Fibroblast of lung (primary cell): ENCODE measurements around the gene LAMB1. TPM values are rescaled to one million over a fixed set of nuclear protein-coding genes. Genes with fewer than 3 reads are reported as not detected.

Source experiments
- DNase-seq, 2 donors: peaks; one replicate each; pipeline versions ENCODE4 v3.0.0 to v3.0.0-alpha.2; 2010; ENCODE audit warnings: low read depth in 2 of 2
- H2AFZ ChIP-seq: 2 replicates; pipeline ENCODE4 v1.5.1; 2012; ENCODE audit warnings: low read length, control low read depth, inconsistent platforms
- H3K27ac ChIP-seq: 2 replicates; pipeline ENCODE4 v1.5.1; 2011; ENCODE audit warnings: low read length, control low read depth; ENCODE audit not compliant: insufficient read depth
- H3K27me3 ChIP-seq: 2 replicates; pipeline ENCODE4 v1.5.1; 2011; ENCODE audit warnings: mild to moderate bottlenecking, low read length; ENCODE audit not compliant: control insufficient read depth, insufficient read depth
- H3K36me3 ChIP-seq: 2 replicates; pipeline ENCODE4 v1.5.1; 2011; ENCODE audit warnings: low read length; ENCODE audit not compliant: control insufficient read depth, insufficient read depth
- H3K4me1 ChIP-seq: 2 replicates; pipeline ENCODE4 v1.5.1; 2011; ENCODE audit warnings: low read length; ENCODE audit not compliant: control insufficient read depth, insufficient read depth; ENCODE audit errors: extremely low read depth
- H3K4me2 ChIP-seq: 2 replicates; pipeline ENCODE4 v1.5.1; 2011; ENCODE audit warnings: low read length, control low read depth; ENCODE audit not compliant: insufficient read depth; ENCODE audit errors: extremely low read depth
- H3K4me3 ChIP-seq, 4 experiments: fragments of 200-600 bp in 1 of 4; sonication (generic) in 1 of 4; replicated peaks in 1 of 4; 2 replicates each; pipeline ENCODE4 v1.5.1; 2011 to 2016; ENCODE audit warnings: low read length in 4 of 4, low read depth in 3 of 4, mild to moderate bottlenecking in 3 of 4, control low read depth in 2 of 4, inconsistent platforms in 1 of 4, mixed read lengths in 1 of 4; ENCODE audit not compliant: insufficient read depth in 1 of 4; ENCODE audit errors: control extremely low read depth in 1 of 4
- H3K79me2 ChIP-seq: 2 replicates; pipeline ENCODE4 v1.5.1; 2012; ENCODE audit warnings: mild to moderate bottlenecking, low read length, inconsistent platforms; ENCODE audit not compliant: control insufficient read depth, insufficient read depth
- H3K9ac ChIP-seq: 2 replicates; pipeline ENCODE4 v1.5.1; 2011; ENCODE audit warnings: mild to moderate bottlenecking, low read length, control low read depth; ENCODE audit not compliant: insufficient read depth
- H3K9me3 ChIP-seq: 2 replicates; pipeline ENCODE4 v1.5.1; 2012; ENCODE audit warnings: low read depth, low read length; ENCODE audit not compliant: control insufficient read depth, insufficient read depth
- H4K20me1 ChIP-seq: 2 replicates; pipeline ENCODE4 v1.5.1; 2011; ENCODE audit warnings: low read length; ENCODE audit not compliant: control insufficient read depth, insufficient read depth; ENCODE audit errors: extremely low read depth
- EZH2 ChIP-seq: IDR thresholded peaks from 2 replicates; pipeline ENCODE4 v1.5.1; 2012; ENCODE audit warnings: low read length, control low read depth, mild to moderate bottlenecking; ENCODE audit errors: missing control alignments
- polyA plus RNA-seq, 2 donors: library from polyadenylated mRNA; depleted of rRNA in 1 of 2; stranded (reverse) in 1 of 2; unstranded in 1 of 2; fragments of >200 nt; gene quantifications; 2 replicates each; pipeline ENCODE4 v1.2.1, GENCODE V29; 2011 to 2012; ENCODE audit warnings: missing spikeins in 1 of 2
- total RNA-seq: library from RNA; depleted of rRNA; stranded (reverse); fragments of >200 nt; gene quantifications from 2 replicates; pipeline ENCODE4 v1.2.1, GENCODE V29; 2014
- TF ChIP-seq, protein P1 (sequence below), 2 donors: IDR thresholded peaks in 1 of 2; conservative IDR thresholded peaks in 1 of 2; 1 replicate in 1 of 2; 2 replicates in 1 of 2; pipeline ENCODE4 v1.5.1; 2011 to 2012; ENCODE audit warnings: low read length in 2 of 2, control low read depth in 1 of 2, inconsistent platforms in 1 of 2, low read depth in 1 of 2, mild to moderate bottlenecking in 1 of 2

The LAMB1 gene
- total and polyA plus RNA-seq, 2 donors (not counting 1 experiment from before 2014, with no cell fraction given) = 428 to 516 TPM

DNA sequence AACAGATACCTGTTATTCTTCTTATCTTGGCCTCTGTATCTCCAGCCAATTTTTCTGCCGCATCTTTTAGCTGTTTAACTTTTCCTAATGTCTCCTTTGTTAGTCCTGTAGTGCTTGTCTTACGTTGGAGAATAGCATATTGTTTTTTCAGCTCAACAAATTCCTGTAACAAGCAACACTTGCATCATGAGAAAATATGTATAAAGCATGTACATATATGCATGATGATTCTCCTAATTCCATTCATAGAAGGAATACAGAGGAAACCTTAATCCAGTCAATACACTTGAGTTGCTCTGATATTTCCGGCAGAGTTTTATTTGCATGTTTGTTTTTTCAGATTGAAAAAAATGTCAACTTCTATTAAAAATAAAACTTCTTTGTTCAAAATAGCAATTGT lies 26.1 kb upstream of the LAMB1 start:
- Histone ChIP-seq H3K79me2 (no peaks in the 10 kb centered on the region), H3K27me3 (no peaks in the 10 kb centered on the region), H2AFZ (no peak overlapping the region), H3K4me1 (peaks cover 7% of the 10 kb centered on the region), H3K9ac (no peak overlapping the region), H3K27ac (no peak overlapping the region), H4K20me1 (no peaks in the 10 kb centered on the region), H3K9me3 (no peaks in the 10 kb centered on the region), H3K36me3 (no peaks in the 10 kb centered on the region), H3K4me3 (no peak overlapping the region), H3K4me2 (no peak overlapping the region)
- no peak for DNase-seq
- TF ChIP-seq, protein P1, sequence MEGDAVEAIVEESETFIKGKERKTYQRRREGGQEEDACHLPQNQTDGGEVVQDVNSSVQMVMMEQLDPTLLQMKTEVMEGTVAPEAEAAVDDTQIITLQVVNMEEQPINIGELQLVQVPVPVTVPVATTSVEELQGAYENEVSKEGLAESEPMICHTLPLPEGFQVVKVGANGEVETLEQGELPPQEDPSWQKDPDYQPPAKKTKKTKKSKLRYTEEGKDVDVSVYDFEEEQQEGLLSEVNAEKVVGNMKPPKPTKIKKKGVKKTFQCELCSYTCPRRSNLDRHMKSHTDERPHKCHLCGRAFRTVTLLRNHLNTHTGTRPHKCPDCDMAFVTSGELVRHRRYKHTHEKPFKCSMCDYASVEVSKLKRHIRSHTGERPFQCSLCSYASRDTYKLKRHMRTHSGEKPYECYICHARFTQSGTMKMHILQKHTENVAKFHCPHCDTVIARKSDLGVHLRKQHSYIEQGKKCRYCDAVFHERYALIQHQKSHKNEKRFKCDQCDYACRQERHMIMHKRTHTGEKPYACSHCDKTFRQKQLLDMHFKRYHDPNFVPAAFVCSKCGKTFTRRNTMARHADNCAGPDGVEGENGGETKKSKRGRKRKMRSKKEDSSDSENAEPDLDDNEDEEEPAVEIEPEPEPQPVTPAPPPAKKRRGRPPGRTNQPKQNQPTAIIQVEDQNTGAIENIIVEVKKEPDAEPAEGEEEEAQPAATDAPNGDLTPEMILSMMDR (conservative IDR thresholded peaks at IDR 0.05 in 1 of 2, IDR thresholded peaks at IDR 0.05 in 1 of 2; ENCODE audit: low read depth in 1 of 2, low read length in 2 of 2) = no peak
- no peak for TF ChIP-seq EZH2

DNA sequence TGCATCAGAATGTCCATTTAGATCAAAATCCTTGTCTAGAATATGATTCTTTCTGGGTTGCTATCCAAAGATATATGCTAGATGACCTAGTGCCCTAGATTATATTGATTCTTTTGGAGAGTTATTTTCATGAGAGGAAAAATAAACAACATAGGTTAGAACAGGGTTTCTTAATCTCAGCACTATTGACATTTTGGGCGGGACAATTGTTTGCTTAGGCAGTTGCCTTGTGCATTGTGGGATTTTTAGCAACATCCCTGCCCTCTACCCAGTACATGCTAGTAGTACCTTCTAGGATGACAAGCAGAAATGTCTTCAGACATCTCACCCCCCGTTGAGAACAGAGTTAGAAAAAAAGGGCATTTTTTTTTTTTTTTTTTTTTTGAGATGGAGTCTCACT lies 25.1 kb upstream of the LAMB1 start:
- H3K79me2 ChIP-seq = no peaks in the 10 kb centered on the region
- no peak overlapping the region for H3K4me3 ChIP-seq
- H3K27me3 ChIP-seq = no peaks in the 10 kb centered on the region
- no peaks in the 10 kb centered on the region for H3K36me3 ChIP-seq
- H2AFZ ChIP-seq = no peak overlapping the region
- no peak for TF ChIP-seq EZH2
- TF ChIP-seq, protein P1 (conservative IDR thresholded peaks at IDR 0.05 in 1 of 2, IDR thresholded peaks at IDR 0.05 in 1 of 2; ENCODE audit: low read depth in 1 of 2, low read length in 2 of 2) = no peak
- H3K27ac ChIP-seq = no peak overlapping the region
- peaks cover 7% of the 10 kb centered on the region for H3K4me1 ChIP-seq
- no peaks in the 10 kb centered on the region for H3K9me3 ChIP-seq
- H4K20me1 ChIP-seq = no peaks in the 10 kb centered on the region
- DNase-seq = no peak
- no peak overlapping the region for H3K4me2 ChIP-seq
- no peak overlapping the region for H3K9ac ChIP-seq

DNA sequence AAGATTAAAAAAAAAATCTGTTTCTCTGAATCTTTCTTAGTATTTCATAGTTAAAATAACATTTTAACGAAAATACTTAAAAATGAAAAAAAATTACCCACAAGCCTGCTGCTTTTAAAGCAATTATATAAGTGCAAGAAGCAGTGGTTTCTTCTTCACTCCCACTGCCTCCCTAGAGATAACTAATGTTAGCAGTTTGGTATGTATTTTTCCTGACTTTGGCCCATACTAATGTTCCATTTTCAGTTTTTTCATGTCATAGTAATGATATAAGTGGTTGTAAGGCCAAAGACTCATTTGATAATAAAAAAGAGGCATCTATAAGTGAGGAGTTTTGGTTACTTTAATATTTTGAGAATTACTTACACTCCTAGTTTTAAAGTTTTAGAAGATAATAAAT lies 24.3 kb upstream of the LAMB1 start:
- Histone ChIP-seq H3K27ac (no peak overlapping the region), H3K4me2 (no peak overlapping the region)

More for the DNA sequence above, 24.3 kb upstream of the LAMB1 start:
- Histone ChIP-seq H3K9ac (no peak overlapping the region), H4K20me1 (no peaks in the 10 kb centered on the region), H2AFZ (no peak overlapping the region), H3K36me3 (no peaks in the 10 kb centered on the region), H3K79me2 (no peaks in the 10 kb centered on the region), H3K9me3 (no peaks in the 10 kb centered on the region), H3K4me1 (peaks cover 7% of the 10 kb centered on the region), H3K27me3 (no peaks in the 10 kb centered on the region), H3K4me3 (no peak overlapping the region)
- DNase-seq = no peak
- TF ChIP-seq EZH2 = no peak
- TF ChIP-seq, protein P1 (conservative IDR thresholded peaks at IDR 0.05 in 1 of 2, IDR thresholded peaks at IDR 0.05 in 1 of 2; ENCODE audit: low read depth in 1 of 2, low read length in 2 of 2) = no peak
